T-helper 9 cell (primary cell): Measurements from ENCODE around the gene ERGIC2.
"Not testable (repeated sequence)": the region's sequence is repeated elsewhere in the genome, so short reads cannot be mapped to it uniquely, and the experiment has no call there.

Experiments used
- DNase-seq: peaks from one replicate; pipeline ENCODE4 v3.0.0-alpha.2; 2020

ERGIC2 gene

GRCh38 chr12:29291226-29291625 is 89.7 kb downstream of the ERGIC2 start:
- DNase-seq: no peak

- not testable (repeated sequence) for DNase-seq
Observed at GRCh38 chr12:29290475-29290874, 90.5 kb downstream of the ERGIC2 start.

DNA sequence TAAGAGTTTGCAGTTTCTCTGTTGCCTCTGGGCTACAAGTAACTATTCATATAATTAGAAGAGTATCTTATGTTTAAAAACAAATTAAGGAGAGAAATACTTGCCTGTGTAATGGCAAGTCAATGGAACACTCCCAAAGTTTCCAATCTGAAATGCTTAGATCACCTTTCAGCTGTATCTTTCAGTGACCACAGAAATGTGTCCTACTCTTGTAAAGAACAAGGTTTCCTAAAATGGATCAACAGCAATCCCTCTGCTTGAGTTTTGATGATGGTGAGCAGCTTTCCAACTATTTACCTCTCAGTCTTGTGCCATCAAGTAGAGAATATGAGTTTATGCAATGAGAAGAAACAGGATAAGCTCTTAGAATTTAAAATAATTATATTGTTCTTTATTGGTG is 92.9 kb downstream of the ERGIC2 start:
- no peak for DNase-seq

- DNase-seq: no peak
Observed at GRCh38 chr12:29287622-29288021, 93.3 kb downstream of the ERGIC2 start.
